SK-N-MC (cell line): ENCODE results near the gene GJB6.
"Not testable (repeated sequence)": the region's sequence is repeated elsewhere in the genome, so short reads cannot be mapped to it uniquely, and the experiment has no call there.

Experiments used
- DNase-seq: peaks from one replicate; pipeline ENCODE4 v3.0.0-alpha.2; 2011; ENCODE audit warnings: low read depth, low spot score
- H3K27ac ChIP-seq: fragments of 200-600 bp; sonication (generic); 2 replicates; pipeline ENCODE4 v1.5.1; 2016; ENCODE audit warnings: mixed run types
- H3K36me3 ChIP-seq: fragments of 200-600 bp; sonication (generic); 2 replicates; pipeline ENCODE4 v1.6.1; 2017; ENCODE audit warnings: antibody characterized with exemption, low read length, mixed read lengths; ENCODE audit not compliant: insufficient read depth
- H3K4me3 ChIP-seq: fragments of 200-600 bp; sonication (generic); 2 replicates; pipeline ENCODE4 v1.5.1; 2016
- H3K9ac ChIP-seq: fragments of 200-600 bp; sonication (generic); 2 replicates; pipeline ENCODE4 v1.8.0; 2017; ENCODE audit warnings: mixed run types, mixed read lengths; ENCODE audit not compliant: insufficient read length
- H3K9me3 ChIP-seq: fragments of 200-600 bp; sonication (generic); 2 replicates; pipeline ENCODE4 v1.6.1; 2017; ENCODE audit warnings: low read depth, mild to moderate bottlenecking, antibody characterized with exemption, low read length, moderate library complexity, mixed read lengths
- EZH2 ChIP-seq: fragments of 200-600 bp; sonication (generic); IDR thresholded peaks from one replicate; pipeline ENCODE4 v1.6.1; 2017; ENCODE audit warnings: antibody characterized with exemption
- FOXP2 ChIP-seq: optimal IDR thresholded peaks from 2 replicates; pipeline ENCODE3; 2011; ENCODE audit warnings: mild to moderate bottlenecking, moderate library complexity; ENCODE audit not compliant: insufficient read depth; ENCODE audit errors: extremely low read length, control extremely low read depth
- POLR2AphosphoS5 ChIP-seq: IDR thresholded peaks from 2 replicates; pipeline ENCODE4 v1.6.1; 2012; ENCODE audit warnings: mild to moderate bottlenecking, low read depth, low read length, borderline replicate concordance

GJB6 gene

GRCh38 chr13:20231839-20232555, at the start of gene GJB6:
Gene GJB6, minus strand, starts transcription at chr13:20232319. Its CDS starts 8,839 bp downstream, at chr13:20223480.
- Histone ChIP-seq H3K27ac (no peak within 1 kb of the TSS), H3K9me3 (no peaks in the 10 kb centered on the region), H3K4me3 (no peak within 1 kb of the TSS), H3K9ac (no peak within 1 kb of the TSS), H3K36me3 (no peaks in the 10 kb centered on the region)
- no peak for DNase-seq
- TF ChIP-seq POLR2AphosphoS5 (no peak), FOXP2 (no peak), EZH2 (no peak)

- not testable (repeated sequence) for H3K27ac ChIP-seq, H3K36me3 ChIP-seq, H3K9ac ChIP-seq, H3K4me3 ChIP-seq, H3K9me3 ChIP-seq, DNase-seq
Observed at GRCh38 chr13:20276901-20277300, 44.8 kb upstream of the GJB6 start.

- H3K4me3 ChIP-seq: no peak overlapping the region
- no peak overlapping the region for H3K27ac ChIP-seq
- H3K9ac ChIP-seq: no peak overlapping the region
- H3K9me3 ChIP-seq: no peaks in the 10 kb centered on the region
- no peak for DNase-seq
- no peaks in the 10 kb centered on the region for H3K36me3 ChIP-seq
- TF ChIP-seq FOXP2: no peak
- no peak for TF ChIP-seq EZH2
Observed at GRCh38 chr13:20274466-20274865, 42.3 kb upstream of the GJB6 start.

- DNase-seq: no peak
- Histone ChIP-seq H3K4me3 (no peak overlapping the region), H3K36me3 (no peaks in the 10 kb centered on the region), H3K9me3 (no peaks in the 10 kb centered on the region), H3K27ac (no peak overlapping the region), H3K9ac (no peak overlapping the region)
- no peak for TF ChIP-seq EZH2
- TF ChIP-seq POLR2AphosphoS5: no peak
- TF ChIP-seq FOXP2: no peak
Observed at GRCh38 chr13:20272588-20273171, 40.6 kb upstream of the GJB6 start.

- no peaks in the 10 kb centered on the region for H3K9me3 ChIP-seq
- DNase-seq: no peak
Observed at GRCh38 chr13:20272104-20272503, 40.0 kb upstream of the GJB6 start.

GRCh38 chr13:20271441-20271840, 39.3 kb upstream of the GJB6 start:
- TF ChIP-seq EZH2 (no peak), FOXP2 (no peak), POLR2AphosphoS5 (no peak)
- Histone ChIP-seq H3K9ac (no peak overlapping the region), H3K9me3 (no peaks in the 10 kb centered on the region), H3K27ac (no peak overlapping the region), H3K36me3 (no peaks in the 10 kb centered on the region), H3K4me3 (no peak overlapping the region)
- no peak for DNase-seq

More at GRCh38 chr13:20272104-20272503, 40.0 kb upstream of the GJB6 start:
- H3K27ac ChIP-seq: no peak overlapping the region
- no peak overlapping the region for H3K4me3 ChIP-seq
- no peak for TF ChIP-seq EZH2
- TF ChIP-seq POLR2AphosphoS5: no peak
- no peak for TF ChIP-seq FOXP2
- H3K36me3 ChIP-seq: no peaks in the 10 kb centered on the region
- H3K9ac ChIP-seq: no peak overlapping the region

- no peak for DNase-seq
- TF ChIP-seq FOXP2 (no peak), EZH2 (no peak), POLR2AphosphoS5 (no peak)
- Histone ChIP-seq H3K4me3 (no peak overlapping the region), H3K9me3 (no peaks in the 10 kb centered on the region), H3K27ac (no peak overlapping the region), H3K9ac (peak overlapping the region; percentile 37), H3K36me3 (no peaks in the 10 kb centered on the region)
Observed at GRCh38 chr13:20270163-20270865, 38.2 kb upstream of the GJB6 start.

GRCh38 chr13:20264271-20265018, 32.3 kb upstream of the GJB6 start:
- Histone ChIP-seq H3K4me3 (no peak overlapping the region), H3K9ac (no peak overlapping the region), H3K36me3 (no peaks in the 10 kb centered on the region), H3K27ac (no peak overlapping the region), H3K9me3 (no peaks in the 10 kb centered on the region)
- DNase-seq: no peak
- TF ChIP-seq EZH2 (no peak), FOXP2 (no peak)
